Measurements from ENCODE around the gene CHMP1A. TPM values are rescaled to one million over a fixed set of nuclear protein-coding genes. Genes with fewer than 3 reads are reported as not detected.

CHMP1A gene
- total RNA-seq, 2 donors from 2014 or later, result 37.6 to 65.9 TPM

DNA sequence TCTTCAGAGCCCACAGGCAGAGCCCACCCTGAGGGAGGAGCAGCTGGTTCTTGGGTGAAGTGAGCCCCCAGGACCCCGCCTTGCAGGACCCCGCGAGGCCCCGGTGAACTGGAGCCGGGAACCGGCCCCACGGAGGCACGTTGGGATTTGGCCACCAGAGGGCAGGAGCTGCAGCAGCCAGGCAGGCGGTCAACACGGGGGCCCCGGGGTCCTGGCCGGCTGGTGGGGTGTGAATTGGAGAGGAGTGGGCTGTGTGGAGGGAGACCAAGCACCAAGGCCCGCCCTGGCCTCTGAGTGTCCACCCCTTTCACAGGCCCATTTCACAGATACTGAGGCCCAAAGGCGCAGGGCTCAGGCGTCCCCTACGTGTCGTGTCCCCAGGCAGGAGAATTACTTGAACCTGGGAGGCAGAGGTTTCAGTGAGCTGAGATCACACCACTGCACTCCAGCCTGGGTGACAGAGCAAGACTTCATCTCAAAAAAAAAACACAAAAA, 41.9 kb downstream of the CHMP1A start:
- intact Hi-C loops (cut with DNase I), result no loop called here
- 59% methylated on average over 17 of the region's 17 CpGs; no CpG with 5 or more reads in 1 of the 2 donors for WGBS, 2 donors
- no peaks in the 10 kb centered on the region for H3K36me3 ChIP-seq (replicated peaks in 1 of 2; ENCODE audit: insufficient read depth in 1 of 2, low read depth in 2 of 2)
- TF ChIP-seq, protein P1, sequence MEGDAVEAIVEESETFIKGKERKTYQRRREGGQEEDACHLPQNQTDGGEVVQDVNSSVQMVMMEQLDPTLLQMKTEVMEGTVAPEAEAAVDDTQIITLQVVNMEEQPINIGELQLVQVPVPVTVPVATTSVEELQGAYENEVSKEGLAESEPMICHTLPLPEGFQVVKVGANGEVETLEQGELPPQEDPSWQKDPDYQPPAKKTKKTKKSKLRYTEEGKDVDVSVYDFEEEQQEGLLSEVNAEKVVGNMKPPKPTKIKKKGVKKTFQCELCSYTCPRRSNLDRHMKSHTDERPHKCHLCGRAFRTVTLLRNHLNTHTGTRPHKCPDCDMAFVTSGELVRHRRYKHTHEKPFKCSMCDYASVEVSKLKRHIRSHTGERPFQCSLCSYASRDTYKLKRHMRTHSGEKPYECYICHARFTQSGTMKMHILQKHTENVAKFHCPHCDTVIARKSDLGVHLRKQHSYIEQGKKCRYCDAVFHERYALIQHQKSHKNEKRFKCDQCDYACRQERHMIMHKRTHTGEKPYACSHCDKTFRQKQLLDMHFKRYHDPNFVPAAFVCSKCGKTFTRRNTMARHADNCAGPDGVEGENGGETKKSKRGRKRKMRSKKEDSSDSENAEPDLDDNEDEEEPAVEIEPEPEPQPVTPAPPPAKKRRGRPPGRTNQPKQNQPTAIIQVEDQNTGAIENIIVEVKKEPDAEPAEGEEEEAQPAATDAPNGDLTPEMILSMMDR (IDR thresholded peaks at IDR 0.05), result peak; percentile 23 to 55 (median 40)
- no peak for TF ChIP-seq POLR2A (IDR thresholded peaks at IDR 0.05)
- ATAC-seq (no peak), DNase-seq (peak in 3 of 4 donors; percentile 38 to 52 (median 42))
- H3K4me3 ChIP-seq, result no peak overlapping the region
- no peaks in the 10 kb centered on the region for H3K27me3 ChIP-seq
- H3K27ac ChIP-seq, result peak overlapping the region in 1 of 4 donors; percentile 17
- H3K4me1 ChIP-seq, result peaks cover 21% of the 10 kb centered on the region
- H3K9me3 ChIP-seq, result no peaks in the 10 kb centered on the region

DNA sequence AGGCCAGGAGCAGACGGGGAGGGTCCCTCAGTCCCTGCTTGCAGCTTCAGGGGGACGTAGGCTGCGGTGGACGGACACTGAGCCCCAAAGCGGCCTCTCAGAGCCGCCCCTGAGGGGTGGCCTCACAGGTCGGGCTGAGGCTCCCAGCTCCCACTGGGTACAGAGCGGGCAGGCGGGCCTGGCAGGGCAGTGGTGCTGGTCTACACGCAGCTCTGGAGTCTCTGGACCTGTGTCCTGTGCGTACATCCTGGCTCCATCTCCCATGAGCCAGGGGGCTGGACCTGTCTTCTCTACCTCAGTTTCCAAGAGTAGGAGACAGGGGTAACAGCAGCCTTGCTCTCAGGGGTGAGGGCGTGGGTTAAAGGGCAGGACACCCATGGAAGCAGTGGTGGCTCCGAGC, 42.3 kb downstream of the CHMP1A start:
- WGBS, 2 donors, result 93 to 96% methylated on average over 4 to 12 of the region's 13 CpGs
- no peaks in the 10 kb centered on the region for H3K9me3 ChIP-seq
- no peaks in the 10 kb centered on the region for H3K27me3 ChIP-seq
- ATAC-seq (no peak), DNase-seq (no peak)
- H3K4me3 ChIP-seq, result no peak overlapping the region
- peak overlapping the region in 1 of 4 donors; percentile 17 for H3K27ac ChIP-seq
- intact Hi-C loops (cut with DNase I), result no loop called here
- TF ChIP-seq, protein P1 (IDR thresholded peaks at IDR 0.05), result no peak
- no peak for TF ChIP-seq POLR2A (IDR thresholded peaks at IDR 0.05)
- no peaks in the 10 kb centered on the region for H3K36me3 ChIP-seq (replicated peaks in 1 of 2; ENCODE audit: insufficient read depth in 1 of 2, low read depth in 2 of 2)
- peaks cover 21% of the 10 kb centered on the region for H3K4me1 ChIP-seq

GRCh38 chr16:89613954-89614459, 43.5 kb downstream of the CHMP1A start:
- intact Hi-C loops (cut with DNase I), result no loop called here
- no peak for TF ChIP-seq POLR2A (IDR thresholded peaks at IDR 0.05)
- TF ChIP-seq, protein P1 (IDR thresholded peaks at IDR 0.05), result no peak
- H3K4me3 ChIP-seq, result peak overlapping the region in 1 of 2 donors; percentile 27
- DNase-seq, result peak in 1 of 4 donors; percentile 78
- peak; percentile 23 for ATAC-seq
- peaks cover 21% of the 10 kb centered on the region for H3K4me1 ChIP-seq
- H3K27ac ChIP-seq, result peak overlapping the region; percentile 80 to 89 (median 88)
- H3K9me3 ChIP-seq, result no peaks in the 10 kb centered on the region
- H3K27me3 ChIP-seq, result no peaks in the 10 kb centered on the region
- no peaks in the 10 kb centered on the region for H3K36me3 ChIP-seq (replicated peaks in 1 of 2; ENCODE audit: insufficient read depth in 1 of 2, low read depth in 2 of 2)
- WGBS, 2 donors, result 39 to 40% methylated on average over 4 to 22 of the region's 22 CpGs

GRCh38 chr16:89613231-89613953, 44.1 kb downstream of the CHMP1A start, which contains the start of gene DPEP1:
DPEP1 (plus strand) TSS chr16:89613642; CDS start chr16:89630411, 16,769 bp downstream.
- Histone ChIP-seq H3K4me1 (peaks cover 21% of the 10 kb centered on the region), H3K27me3 (no peaks in the 10 kb centered on the region), H3K4me3 (peak within 1 kb of the TSS in 1 of 2 donors; percentile 27), H3K27ac (peak within 1 kb of the TSS; percentile 80 to 89 (median 88)), H3K9me3 (no peaks in the 10 kb centered on the region), H3K36me3 (replicated peaks in 1 of 2; ENCODE audit: insufficient read depth in 1 of 2, low read depth in 2 of 2) (no peaks in the 10 kb centered on the region)
- TF ChIP-seq, protein P1 (IDR thresholded peaks at IDR 0.05), result no peak
- TF ChIP-seq POLR2A (IDR thresholded peaks at IDR 0.05), result peak; percentile 38 to 64 (median 50)
- intact Hi-C loops (cut with DNase I), result no loop called here
- DNase-seq, result peak; percentile 83 to 90 (median 85)
- WGBS, 2 donors, result 27 to 36% methylated on average over 8 to 19 of the region's 19 CpGs
- ATAC-seq, result peak; percentile 93

All from body of pancreas (tissue), 4 donors.